Uterus (tissue), 2 donors: ENCODE measurements around the gene UBASH3B.

ENCODE experiments used
- POLR2A ChIP-seq, 2 donors: fragments of 450-650 bp; IDR thresholded peaks; one replicate each; pipeline ENCODE4 v1.6.1; 2016; ENCODE audit warnings: antibody characterized with exemption in 2 of 2, mild to moderate bottlenecking in 1 of 2, moderate library complexity in 1 of 2
- TF ChIP-seq, protein P1 (sequence below), 4 experiments: fragments of 200-600 bp in 2 of 4; fragments of 450-650 bp in 2 of 4; sonication (generic) in 2 of 4; IDR thresholded peaks; one replicate each; pipeline ENCODE4 v1.5.1; 2016 to 2019; ENCODE audit warnings: antibody characterized with exemption in 4 of 4, mild to moderate bottlenecking in 2 of 4, moderate library complexity in 1 of 4

DNA sequence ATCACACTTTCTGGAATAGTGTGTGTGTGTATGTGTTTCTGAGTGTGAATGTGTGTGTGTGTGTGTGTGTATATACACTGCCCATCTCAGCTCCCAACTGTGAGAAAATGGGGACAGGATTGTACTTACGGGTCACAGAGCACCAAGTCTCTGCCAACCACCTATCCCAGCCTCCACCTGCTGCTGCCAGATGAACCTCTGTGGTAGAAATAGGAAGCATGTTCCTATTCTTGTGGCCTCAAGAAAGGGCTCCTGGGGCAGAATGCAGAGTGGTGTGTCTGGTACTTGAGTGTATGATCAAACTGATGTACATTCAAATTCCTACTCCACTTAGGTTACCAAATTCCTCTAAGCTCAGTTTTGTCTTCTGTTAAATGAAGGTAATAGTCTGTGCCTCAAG, 14.6 kb downstream of the UBASH3B start:
- TF ChIP-seq, protein P1, sequence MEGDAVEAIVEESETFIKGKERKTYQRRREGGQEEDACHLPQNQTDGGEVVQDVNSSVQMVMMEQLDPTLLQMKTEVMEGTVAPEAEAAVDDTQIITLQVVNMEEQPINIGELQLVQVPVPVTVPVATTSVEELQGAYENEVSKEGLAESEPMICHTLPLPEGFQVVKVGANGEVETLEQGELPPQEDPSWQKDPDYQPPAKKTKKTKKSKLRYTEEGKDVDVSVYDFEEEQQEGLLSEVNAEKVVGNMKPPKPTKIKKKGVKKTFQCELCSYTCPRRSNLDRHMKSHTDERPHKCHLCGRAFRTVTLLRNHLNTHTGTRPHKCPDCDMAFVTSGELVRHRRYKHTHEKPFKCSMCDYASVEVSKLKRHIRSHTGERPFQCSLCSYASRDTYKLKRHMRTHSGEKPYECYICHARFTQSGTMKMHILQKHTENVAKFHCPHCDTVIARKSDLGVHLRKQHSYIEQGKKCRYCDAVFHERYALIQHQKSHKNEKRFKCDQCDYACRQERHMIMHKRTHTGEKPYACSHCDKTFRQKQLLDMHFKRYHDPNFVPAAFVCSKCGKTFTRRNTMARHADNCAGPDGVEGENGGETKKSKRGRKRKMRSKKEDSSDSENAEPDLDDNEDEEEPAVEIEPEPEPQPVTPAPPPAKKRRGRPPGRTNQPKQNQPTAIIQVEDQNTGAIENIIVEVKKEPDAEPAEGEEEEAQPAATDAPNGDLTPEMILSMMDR (IDR thresholded peaks at IDR 0.05): no peak
- TF ChIP-seq POLR2A (IDR thresholded peaks at IDR 0.05): no peak
